A549 treated with ZK216348 at 1 μM for 4 hours (cell line): ENCODE results near the gene RNF39. TPM values are rescaled to one million over a fixed set of nuclear protein-coding genes. Genes with fewer than 3 reads are reported as not detected.

Experiments used
- total RNA-seq: library from RNA; stranded (reverse); fragments of 200-300 nt; extraction: Qiagen RNA extraction; gene quantifications from 5 replicates; pipeline ENCODE4 v1.2.3, GENCODE V29; 2022; ENCODE audit warnings: low read depth

The RNF39 gene
- not detected in 5 replicates for total RNA-seq

GRCh38 chr6:30075094-30075789 is at the start of gene RNF39:
RNF39 (minus strand) TSS chr6:30075769; CDS start chr6:30075585, 184 bp downstream.

GRCh38 chr6:30113003-30113759 is 37.6 kb upstream of the RNF39 start, which contains the start of gene TRIM31:
TRIM31 (minus strand) TSS chr6:30113090; CDS start chr6:30112805, 285 bp downstream.

GRCh38 chr6:30066577-30067459 is 8.8 kb downstream of the RNF39 start, which contains the start of gene PPP1R11:
PPP1R11 (plus strand) TSS chr6:30067198; CDS start chr6:30067411, 213 bp downstream.

GRCh38 chr6:30061092-30061857 is 14.3 kb downstream of the RNF39 start, which contains the start of gene POLR1H:
POLR1H (plus strand) TSS chr6:30061265; CDS start chr6:30061525, 260 bp downstream.

Other genes with a start within 250 kb of the RNF39 start
- gene HLA-G, start 247.9 kb downstream of the RNF39 start, total RNA-seq = not detected in 5 replicates
- 93.3 to 151 TPM (median 142 TPM) in 5 replicates for gene HLA-A, start 133.2 kb downstream of the RNF39 start, total RNA-seq
- gene POLR1H, start 14.5 kb downstream of the RNF39 start, total RNA-seq = 29.4 to 32.5 TPM (median 31.6 TPM) in 5 replicates
- gene PPP1R11, start 8.6 kb downstream of the RNF39 start, total RNA-seq = 40.8 to 42.9 TPM (median 42.2 TPM) in 5 replicates
- 1.1 to 1.3 TPM (median 1.1 TPM) in 5 replicates for gene TRIM31, start 37.3 kb upstream of the RNF39 start, total RNA-seq
- gene TRIM40, start 60.4 kb upstream of the RNF39 start, total RNA-seq = not detected in 5 replicates
- gene TRIM10, start 85.4 kb upstream of the RNF39 start, total RNA-seq = not detected in 5 replicates
- 0.09 TPM in 1 of 5 replicates, not detected in the others for gene TRIM15, start 87.8 kb upstream of the RNF39 start, total RNA-seq
- 23.7 to 28.7 TPM (median 27.6 TPM) in 5 replicates for gene TRIM26, start 137.6 kb upstream of the RNF39 start, total RNA-seq